Left colon (tissue), 2 donors: ENCODE data around the gene MARCHF3. TPM values are rescaled to one million over a fixed set of nuclear protein-coding genes. Genes with fewer than 3 reads are reported as not detected.
"Not testable (repeated sequence)": the region's sequence is repeated elsewhere in the genome, so short reads cannot be mapped to it uniquely, and the experiment has no call there.

Experiments used
- ATAC-seq: fragments of 200-7000 bp; cut with Tn5 transposase; one replicate; pipeline ENCODE4 v1.9.1; 2020; ENCODE audit warnings: mild to moderate bottlenecking, moderate library complexity
- DNase-seq, 2 donors: peaks; one replicate each; pipeline ENCODE4 v3.0.0-alpha.2; 2020
- intact Hi-C, 2 donors: fragments of 100-400 bp; cut with DNase I in 1 of 2; cut with micrococcal nuclease in 1 of 2; formaldehyde crosslinking; loops; one replicate each; pipeline versions ENCODE4 v1.11.2 to v1.14.0; 2022; cut with DNase I, micrococcal nuclease
- total RNA-seq, 2 donors: library from RNA; stranded (reverse); fragmentation: NEBNext Ultra II Directional; extraction: Animal tissue kit (Norgen Biotek cat#: 25700); gene quantifications; one replicate each; pipeline ENCODE4 v1.2.1, GENCODE V29; 2021
- donor health status: DM: no; HTN: no; CAD: no.
- donor health status: DM: yes; HTN: yes; CAD: no.

Gene MARCHF3
- total RNA-seq, 2 donors from 2014 or later = 40.3 to 57.7 TPM

- no peak for DNase-seq
- intact Hi-C loops = no loop called here
- no peak for ATAC-seq
Measured at GRCh38 chr5:126970517-126971017, 59.8 kb downstream of the MARCHF3 start.

- intact Hi-C loops = no loop called here
- DNase-seq = no peak
- ATAC-seq = no peak
Measured at GRCh38 chr5:126969548-126969947, 60.8 kb downstream of the MARCHF3 start.

GRCh38 chr5:126967808-126968466 is 62.4 kb downstream of the MARCHF3 start:
- ATAC-seq = no peak
- DNase-seq = no peak
- intact Hi-C loops = no loop called here

- ATAC-seq (no peak), DNase-seq (no peak)
- intact Hi-C loops = no loop called here
Measured at GRCh38 chr5:126965487-126965886, 64.9 kb downstream of the MARCHF3 start.

GRCh38 chr5:126965061-126965475 is 65.3 kb downstream of the MARCHF3 start:
- DNase-seq = no peak
- peak; percentile 54 for ATAC-seq
- intact Hi-C loops = no loop called here

GRCh38 chr5:126963822-126964375 is 66.5 kb downstream of the MARCHF3 start:
- DNase-seq (no peak), ATAC-seq (no peak)
- intact Hi-C loops = no loop called here

GRCh38 chr5:126961702-126962101 is 68.7 kb downstream of the MARCHF3 start:
- no peak for DNase-seq
- ATAC-seq = peak; percentile 62
- intact Hi-C loops = no loop called here

- intact Hi-C loops = no loop called here
- ATAC-seq = no peak
- DNase-seq = no peak
Measured at GRCh38 chr5:126961128-126961527, 69.2 kb downstream of the MARCHF3 start.

- ATAC-seq = no peak
- no peak for DNase-seq
- intact Hi-C loops = no loop called here
Measured at GRCh38 chr5:126959188-126959587, 71.2 kb downstream of the MARCHF3 start.

GRCh38 chr5:126956991-126957390 is 73.4 kb downstream of the MARCHF3 start:
- DNase-seq (no peak), ATAC-seq (no peak)
- intact Hi-C loops = no loop called here

- ATAC-seq (no peak), DNase-seq (no peak)
- intact Hi-C loops = no loop called here
Measured at GRCh38 chr5:126954981-126955380, 75.4 kb downstream of the MARCHF3 start.

- intact Hi-C loops = no loop called here
- no peak for ATAC-seq
- DNase-seq = no peak
Measured at GRCh38 chr5:126953640-126954039, 76.7 kb downstream of the MARCHF3 start.

- ATAC-seq (no peak), DNase-seq (no peak)
- intact Hi-C loops = no loop called here
Measured at GRCh38 chr5:126949475-126949874, 80.9 kb downstream of the MARCHF3 start.

- intact Hi-C loops = no loop called here
- ATAC-seq (no peak), DNase-seq (no peak)
Measured at GRCh38 chr5:126948453-126948852, 81.9 kb downstream of the MARCHF3 start.

- intact Hi-C loops = no loop called here
- ATAC-seq = no peak
- DNase-seq = no peak
Measured at GRCh38 chr5:126948011-126948355, 82.4 kb downstream of the MARCHF3 start.

- DNase-seq (no peak), ATAC-seq (no peak)
- intact Hi-C loops = no loop called here
Measured at GRCh38 chr5:126947146-126948010, 83.0 kb downstream of the MARCHF3 start.

GRCh38 chr5:126942908-126943307 is 87.5 kb downstream of the MARCHF3 start:
- DNase-seq, ATAC-seq, intact Hi-C loops: not testable (repeated sequence)

- DNase-seq (no peak), ATAC-seq (no peak)
- intact Hi-C loops = no loop called here
Measured at GRCh38 chr5:126941403-126941802, 89.0 kb downstream of the MARCHF3 start.

GRCh38 chr5:126939887-126940286 is 90.5 kb downstream of the MARCHF3 start:
- DNase-seq (no peak), ATAC-seq (no peak)
- intact Hi-C loops = no loop called here

GRCh38 chr5:126938466-126938865 is 91.9 kb downstream of the MARCHF3 start:
- ATAC-seq = no peak
- intact Hi-C loops = no loop called here
- DNase-seq = no peak
